PFSK-1 (cell line): ENCODE results near the gene SFN.

Source experiments
- POLR2AphosphoS5 ChIP-seq: IDR thresholded peaks from 2 replicates; pipeline ENCODE4 v1.6.1; 2012; ENCODE audit warnings: low read depth, mild to moderate bottlenecking, control low read depth, low read length, moderate library complexity
- REST ChIP-seq, 2 experiments: IDR thresholded peaks; 2 replicates each; pipeline versions ENCODE4 v1.6.1 to v1.8.0; 2011 to 2012; ENCODE audit warnings: low read depth in 2 of 2, low read length in 2 of 2, control low read depth in 1 of 2, inconsistent platforms in 1 of 2, mild to moderate bottlenecking in 1 of 2, moderate library complexity in 1 of 2; ENCODE audit not compliant: insufficient read depth in 1 of 2
- TAF1 ChIP-seq: IDR thresholded peaks from 2 replicates; pipeline ENCODE4 v1.6.1; 2012; ENCODE audit warnings: low read length, control low read depth, borderline replicate concordance; ENCODE audit not compliant: insufficient read depth

- TF ChIP-seq TAF1: no peak
- no peak for TF ChIP-seq POLR2AphosphoS5
- TF ChIP-seq REST (IDR thresholded peaks at IDR 0.05; ENCODE audit: insufficient read depth in 1 of 2, low read depth in 2 of 2, low read length in 2 of 2): no peak
These were observed 23.2 kb upstream of the SFN start for GRCh38 chr1:26839779-26840178.
